ENCODE measurements around the gene CALML3. TPM values are rescaled to one million over a fixed set of nuclear protein-coding genes. Genes with fewer than 3 reads are reported as not detected.

Gene CALML3
- total and polyA plus RNA-seq, 2 of the 8 experiments (the other 6 are each of a cell fraction or from before 2014, with no cell fraction given), result not detected

- Histone ChIP-seq H3K4me3 (ENCODE audit: extremely low read depth in 1 of 4, insufficient read depth in 2 of 4, low read depth in 3 of 4, low read length in 4 of 4) (no peak overlapping the region), H3K4me1 (replicated peaks in 1 of 4; ENCODE audit: control insufficient read depth in 3 of 4, insufficient read depth in 4 of 4, low read length in 3 of 4) (peaks cover 3 to 14% (median 8%) of the 10 kb centered on the region in 4 experiments), H4K20me1 (replicated peaks in 1 of 2; ENCODE audit: control insufficient read depth in 1 of 2, insufficient read depth in 2 of 2, low read length in 2 of 2) (no peaks in the 10 kb centered on the region), H3K79me2 (ENCODE audit: control insufficient read depth in 1 of 2, insufficient read depth in 2 of 2, low read length in 2 of 2) (no peaks in the 10 kb centered on the region), H2BK12ac (ENCODE audit: low read depth, low read length) (peak overlapping the region; percentile 92; the same call in 1 of the 2 replicates), H3K56ac (replicated peaks; ENCODE audit: insufficient read length, low read depth, low read length) (no peak overlapping the region), H2BK120ac (replicated peaks; ENCODE audit: low read depth, low read length) (no peak overlapping the region), H3K4ac (replicated peaks; ENCODE audit: insufficient read length, low read depth, low read length) (no peak overlapping the region), H3K27me3 (replicated peaks in 1 of 4; ENCODE audit: control insufficient read depth in 3 of 4, extremely low read depth in 1 of 4, insufficient read depth in 3 of 4, low read length in 3 of 4) (no peaks in the 10 kb centered on the region), H4K91ac (replicated peaks; ENCODE audit: insufficient read length, low read length) (peak overlapping the region; percentile 59), H3K27ac (ENCODE audit: low read depth, low read length) (no peak overlapping the region), H2BK20ac (ENCODE audit: low read length) (0 out of 2 replicates have a peak overlapping the region, but pooled peaks have one; percentile 77), H3K36me3 (ENCODE audit: control insufficient read depth in 2 of 4, insufficient read depth in 4 of 4, low read length in 3 of 4) (no peaks in the 10 kb centered on the region), H2AK5ac (ENCODE audit: low read depth, low read length) (peak overlapping the region; percentile 98; the same call in 1 of the 2 replicates), H3K18ac (ENCODE audit: extremely low read depth, low read length) (peak overlapping the region; percentile 48; the same call in 1 of the 2 replicates), H3K23ac (ENCODE audit: insufficient read length) (no peak overlapping the region), H2BK5ac (ENCODE audit: low read depth, low read length) (peak overlapping the region; percentile 98; the same call in 1 of the 2 replicates), H4K5ac (ENCODE audit: insufficient read length, low read depth, low read length) (no peak overlapping the region), H3K14ac (ENCODE audit: insufficient read length) (no peak overlapping the region), H3K9me3 (ENCODE audit: insufficient read depth in 2 of 2, low read depth in 1 of 2, low read length in 1 of 2) (no peaks in the 10 kb centered on the region), H3K23me2 (ENCODE audit: low read depth, low read length) (no peaks in the 10 kb centered on the region), H3K9ac (replicated peaks in 1 of 4; ENCODE audit: extremely low read depth in 1 of 4, low read depth in 3 of 4, low read length in 3 of 4) (no peak overlapping the region), H2AFZ (ENCODE audit: low read length) (no peak overlapping the region), H3K4me2 (ENCODE audit: insufficient read depth in 1 of 2, low read depth in 2 of 2, low read length in 2 of 2) (no peak overlapping the region), H4K8ac (ENCODE audit: extremely low read depth, insufficient read depth, low read length) (0 out of 2 replicates have a peak overlapping the region, but pooled peaks have one; percentile 1), H2BK15ac (ENCODE audit: low read length) (no peak overlapping the region; the same call in 1 of the 2 replicates), H3K79me1 (ENCODE audit: low read depth, low read length) (no peaks in the 10 kb centered on the region)
- no peak for TF ChIP-seq SRF (IDR thresholded peaks at IDR 0.05; ENCODE audit: low read depth, low read length)
- TF ChIP-seq HDAC2 (IDR thresholded peaks at IDR 0.05; ENCODE audit: borderline replicate concordance in 1 of 2, low read depth in 2 of 2, low read length in 2 of 2), result no peak
- TF ChIP-seq RNF2 (IDR thresholded peaks at IDR 0.05; ENCODE audit: borderline replicate concordance, low read depth, low read length, missing control alignments, poor library complexity, severe bottlenecking), result no peak
- no peak for TF ChIP-seq PHF8 (conservative IDR thresholded peaks at IDR 0.05; ENCODE audit: low read depth, low read length)
- FAIRE-seq (no peak), DNase-seq (ENCODE audit: low read depth in 1 of 2, low spot score in 2 of 2) (no peak)
- WGBS, 2 experiments (ENCODE audit: extremely low coverage in 1 of 2, insufficient coverage in 1 of 2, insufficient read length in 1 of 2, insufficient replicate concordance in 2 of 2, low coverage in 1 of 2, low lambda C conversion rate in 2 of 2, missing lambda C conversion rate in 1 of 2), result 90% methylated on average over 15 of the region's 18 CpGs; no CpG with 5 or more reads in 1 of the 2 experiments
- ChIA-PET POLR2A (ENCODE audit: partially characterized antibody) (interaction anchor here (1.6 to 5.3 kb wide), 2 partner anchors 12 kb away, joined by 3 to 44 read pairs; no protein-coding TSS in a partner anchor), CTCF (ENCODE audit: partially characterized antibody) (interaction anchor here (0.6 to 3.5 kb wide), 3 partner anchors 11 to 927 kb away, joined by 3 to 18 read pairs (median 3); no protein-coding TSS in a partner anchor)
These were observed 46.0 kb upstream of the CALML3 start for GRCh38 chr10:5478694-5479305.

All from H1 (cell line).